HG02938 (cell line): ENCODE data around the gene SPATA12.
A peak's percentile ranks its signal among the peaks of the same experiment; 100 is the strongest.

Experiments used
- ATAC-seq: cut with Tn5 transposase; IDR thresholded peaks from one replicate; pipeline ENCODE4 v1.9.1; 2021; ENCODE audit warnings: mild to moderate bottlenecking, moderate library complexity; ENCODE audit not compliant: unreplicated experiment

Gene SPATA12

DNA sequence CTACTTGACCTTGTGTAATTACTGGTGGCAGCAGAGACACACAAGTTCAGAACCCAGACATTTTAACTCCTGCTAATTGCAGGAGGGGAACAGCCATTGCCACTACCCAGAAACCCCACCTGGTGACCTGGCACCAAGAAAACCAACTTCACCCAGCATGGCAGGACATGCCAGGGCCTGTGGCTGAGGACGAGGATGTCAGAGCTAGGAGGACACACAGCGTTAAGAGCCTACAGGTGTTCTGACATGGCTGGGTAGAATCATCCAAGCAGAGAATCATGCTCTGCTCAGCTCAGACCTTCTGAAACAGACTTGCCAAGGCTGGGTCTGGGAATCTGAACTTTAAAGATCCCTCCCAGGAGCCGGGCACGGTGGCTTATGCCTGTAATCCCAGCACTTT, 11.7 kb upstream of the SPATA12 start:
- no peak for ATAC-seq

- no peak for ATAC-seq
Observed at GRCh38 chr3:57052662-57053061, 7.8 kb upstream of the SPATA12 start.

- no peak for ATAC-seq
Observed at GRCh38 chr3:57053122-57053521, 7.3 kb upstream of the SPATA12 start.

DNA sequence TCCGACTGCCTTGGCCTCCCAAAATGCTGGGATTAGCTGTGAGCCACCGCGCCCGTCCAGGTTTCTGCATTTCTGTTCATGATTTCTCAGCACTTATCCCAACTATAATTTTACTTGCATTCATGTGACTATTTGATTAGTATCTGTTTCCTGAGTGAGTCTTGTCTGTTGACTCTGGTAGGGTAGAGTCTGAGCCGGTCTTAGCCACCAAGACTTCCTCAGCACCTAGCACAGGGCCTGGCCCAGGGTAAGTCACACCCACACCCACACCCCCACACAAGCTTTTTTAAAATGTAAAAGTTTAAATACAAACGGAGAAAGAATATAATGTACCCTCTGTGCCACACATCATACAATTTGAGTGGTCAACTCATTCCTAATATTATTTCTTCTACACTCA, 3.1 kb upstream of the SPATA12 start:
- ATAC-seq, result no peak

- no peak for ATAC-seq
Observed at GRCh38 chr3:57059411-57059810, 1.1 kb upstream of the SPATA12 start.

GRCh38 chr3:57061556-57061955, 1.1 kb downstream of the SPATA12 start:
- no peak for ATAC-seq

- no peak for ATAC-seq
Observed at GRCh38 chr3:57062101-57062631, 1.7 kb downstream of the SPATA12 start.

GRCh38 chr3:57063032-57063431, 2.6 kb downstream of the SPATA12 start:
- no peak for ATAC-seq

DNA sequence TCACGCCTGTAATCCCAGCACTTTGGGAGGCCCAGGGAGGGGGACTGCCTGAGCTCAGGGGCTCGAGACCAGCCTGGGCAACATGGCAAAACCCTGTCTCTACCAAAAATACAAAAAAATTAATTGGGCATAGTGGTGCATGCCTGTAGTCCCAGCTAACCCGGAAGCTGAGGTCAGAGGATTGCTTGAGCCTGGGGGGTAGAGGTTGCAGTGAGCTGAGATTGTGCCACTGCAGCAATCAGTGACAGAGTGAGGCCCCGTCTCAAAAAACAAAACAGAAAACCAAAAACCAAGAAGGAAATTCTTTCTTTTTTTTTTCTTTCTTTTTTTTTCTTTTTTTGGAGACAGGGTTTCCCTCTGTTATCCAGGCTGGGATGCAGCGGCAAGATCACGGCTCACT, 3.5 kb downstream of the SPATA12 start:
- no peak for ATAC-seq

DNA sequence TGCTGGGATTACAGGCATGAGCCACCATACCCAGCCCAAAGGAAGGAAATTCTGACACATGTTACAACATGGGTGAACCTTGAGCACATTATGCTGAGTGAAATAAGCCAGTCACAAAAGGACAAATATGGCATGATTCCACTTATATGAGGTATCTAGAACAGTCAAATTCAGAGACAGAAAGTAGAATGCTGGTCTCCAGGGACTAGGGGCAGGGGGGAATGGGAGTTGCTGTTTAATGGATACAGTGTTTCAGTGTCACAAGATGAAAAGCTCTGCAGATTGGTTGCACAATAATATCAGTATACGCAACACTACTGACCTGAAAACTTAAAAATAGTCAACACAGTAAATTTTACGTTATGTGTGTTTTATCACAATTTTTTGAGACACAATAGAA, 4.1 kb downstream of the SPATA12 start:
- no peak for ATAC-seq

- no peak for ATAC-seq
Observed at GRCh38 chr3:57065588-57065987, 5.1 kb downstream of the SPATA12 start.

GRCh38 chr3:57066471-57066870, 6.0 kb downstream of the SPATA12 start:
- ATAC-seq, result no peak

GRCh38 chr3:57068437-57069089, 8.1 kb downstream of the SPATA12 start:
- ATAC-seq, result peak; percentile 96

- no peak for ATAC-seq
Observed at GRCh38 chr3:57069503-57069902, 9.0 kb downstream of the SPATA12 start.

DNA sequence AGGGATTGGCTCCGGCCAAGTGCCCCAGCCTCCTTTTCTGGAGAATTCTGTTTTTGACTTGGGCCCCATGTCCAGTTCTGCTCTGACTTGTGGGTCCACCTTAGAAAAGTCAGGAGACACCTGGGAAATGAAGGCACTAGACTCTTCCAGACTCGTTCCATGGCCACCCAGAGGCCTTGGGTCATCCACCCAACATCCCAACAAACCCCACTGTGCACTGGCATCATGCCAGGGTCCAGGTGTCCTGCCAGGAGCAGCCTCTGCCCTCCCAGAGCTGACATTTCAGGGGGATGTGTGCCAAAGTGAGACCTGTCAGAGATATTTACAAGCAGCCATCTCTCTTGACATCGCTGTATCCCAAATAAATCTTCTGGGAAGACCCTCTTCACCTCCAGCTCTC, 13.2 kb downstream of the SPATA12 start:
- no peak for ATAC-seq

- ATAC-seq, result no peak
Observed at GRCh38 chr3:57074135-57074534, 13.7 kb downstream of the SPATA12 start.

GRCh38 chr3:57076422-57076951, 16.0 kb downstream of the SPATA12 start:
- no peak for ATAC-seq

DNA sequence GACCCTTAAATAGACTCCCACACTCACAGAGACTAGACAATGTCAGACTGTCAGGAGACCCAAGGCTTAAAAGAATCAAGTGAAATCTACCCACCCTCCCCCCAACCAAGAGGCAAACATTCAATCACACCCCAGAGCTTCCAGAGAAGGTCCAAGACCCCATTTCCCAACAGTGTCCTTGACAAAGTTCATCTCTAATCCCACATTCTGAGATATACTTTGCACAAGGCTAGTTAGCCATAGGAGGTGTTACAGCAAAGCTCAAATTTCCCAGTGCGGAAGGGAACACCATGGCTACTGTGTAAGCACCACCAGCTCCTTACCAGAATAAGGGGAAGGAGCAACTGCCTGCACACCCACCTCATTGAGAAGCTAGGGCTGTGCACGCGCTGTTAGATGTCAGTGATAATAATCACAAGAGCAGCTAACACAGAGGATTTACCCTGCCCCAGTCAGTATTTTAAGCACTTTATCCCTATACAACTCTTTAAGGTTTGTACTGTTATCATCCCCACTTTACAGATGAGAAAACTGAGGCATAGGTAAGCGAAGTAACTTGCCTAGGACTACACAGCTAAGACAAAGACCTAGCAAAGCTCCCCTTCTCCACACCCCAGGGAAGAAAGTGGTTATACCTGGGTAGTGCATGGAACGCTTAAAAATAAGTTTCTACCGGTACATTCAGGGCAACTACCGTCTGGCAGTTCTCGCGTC, 17.3 kb downstream of the SPATA12 start:
- ATAC-seq, result no peak

DNA sequence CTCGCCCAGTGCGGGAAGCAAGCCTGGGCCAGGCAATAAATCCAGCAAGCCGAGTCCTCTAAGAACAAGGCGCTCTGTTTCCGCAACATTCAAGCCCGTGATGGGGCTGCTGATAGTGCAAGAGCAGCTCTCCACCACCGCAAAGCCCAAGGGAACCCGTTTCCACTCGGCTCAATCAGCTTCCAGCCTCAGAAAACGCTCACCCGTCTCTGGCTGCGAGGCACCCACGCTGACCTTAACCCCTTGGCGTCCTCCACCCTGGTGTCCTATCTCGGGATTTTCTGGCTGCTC, 17.8 kb downstream of the SPATA12 start:
- ATAC-seq, result no peak

- ATAC-seq, result no peak
Observed at GRCh38 chr3:57078635-57079473, 18.4 kb downstream of the SPATA12 start.

DNA sequence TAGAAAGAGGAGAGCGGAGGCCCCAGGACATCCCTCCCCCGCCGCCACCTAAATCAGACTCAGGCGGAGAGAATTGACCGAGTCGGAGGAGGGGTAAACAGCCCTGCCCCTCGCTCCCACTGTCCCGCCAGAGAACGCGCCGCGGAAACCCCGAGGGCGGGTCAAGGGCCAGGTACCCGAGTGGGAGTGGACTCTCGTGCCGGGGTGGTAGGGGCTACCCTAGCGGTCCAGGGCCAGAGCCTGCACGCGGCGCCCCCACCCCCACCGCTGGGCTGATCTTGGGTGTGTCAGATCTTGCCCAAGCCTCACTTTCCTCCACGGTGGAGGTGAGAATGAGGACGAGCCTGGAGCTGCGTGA, 19.0 kb downstream of the SPATA12 start:
- ATAC-seq, result no peak

DNA sequence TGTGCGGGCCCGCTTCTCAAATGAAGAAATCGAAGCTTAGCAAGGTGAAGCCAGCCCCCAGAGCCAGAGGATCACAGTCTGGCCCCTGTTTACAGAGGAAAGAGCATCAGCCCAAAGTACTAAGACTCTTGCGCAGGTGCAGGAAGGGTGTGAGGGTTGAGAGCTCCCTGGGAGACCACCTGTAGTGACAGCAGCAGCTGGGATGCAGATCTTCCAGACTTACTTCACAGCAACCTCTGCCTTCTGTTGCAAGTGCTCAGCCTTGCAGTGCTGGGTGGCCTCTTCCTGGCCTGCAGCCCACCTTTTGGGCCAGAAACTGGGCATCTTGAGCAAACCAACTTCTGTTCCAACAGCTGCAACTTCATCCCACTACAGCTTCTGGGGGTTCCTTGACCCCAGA, 19.7 kb downstream of the SPATA12 start:
- no peak for ATAC-seq
